Neural cell (in vitro differentiated cells): ENCODE measurements around the gene RHOBTB3.

Source experiments
- EZH2 ChIP-seq: fragments of 200-600, 300-800 bp; shearing (Covaris generic), sonication (generic); IDR thresholded peaks from 2 replicates; pipeline ENCODE4 v1.6.1; 2014; ENCODE audit warnings: antibody characterized with exemption, low read length, borderline replicate concordance, mild to moderate bottlenecking; ENCODE audit not compliant: insufficient read depth, poor library complexity, severe bottlenecking
- RAD21 ChIP-seq: fragments of 450-650 bp; conservative IDR thresholded peaks from 2 replicates; pipeline ENCODE4 v1.6.1; 2014; ENCODE audit warnings: antibody characterized with exemption, mild to moderate bottlenecking, moderate library complexity
- TAF1 ChIP-seq: IDR thresholded peaks from 2 replicates; pipeline ENCODE4 v1.6.1; 2012; ENCODE audit warnings: low read depth
- TF ChIP-seq, protein P1 (sequence below): fragments of 450-650 bp; IDR thresholded peaks from 2 replicates; pipeline ENCODE4 v1.5.1; 2014; ENCODE audit warnings: antibody characterized with exemption, mild to moderate bottlenecking, moderate library complexity; ENCODE audit not compliant: poor library complexity, severe bottlenecking

DNA sequence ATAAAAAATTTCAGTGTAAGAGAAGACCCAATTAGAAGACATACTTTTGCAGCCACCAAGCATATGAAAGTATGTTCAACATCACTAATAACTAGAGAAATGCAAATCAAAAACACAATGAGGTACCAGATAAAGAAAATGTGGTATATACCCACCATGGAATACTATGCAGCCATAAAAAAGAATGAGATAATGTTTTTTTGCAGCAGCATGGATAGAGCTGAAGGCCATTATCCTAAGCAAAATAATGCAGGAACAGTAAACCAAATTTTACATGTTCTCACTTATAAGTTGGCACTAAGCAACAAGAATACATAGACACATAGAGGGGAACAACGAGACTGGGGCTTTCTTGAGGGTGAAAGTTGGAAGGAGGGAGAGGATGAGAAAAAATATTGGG, 41.5 kb upstream of the RHOBTB3 start:
- TF ChIP-seq, protein P1, sequence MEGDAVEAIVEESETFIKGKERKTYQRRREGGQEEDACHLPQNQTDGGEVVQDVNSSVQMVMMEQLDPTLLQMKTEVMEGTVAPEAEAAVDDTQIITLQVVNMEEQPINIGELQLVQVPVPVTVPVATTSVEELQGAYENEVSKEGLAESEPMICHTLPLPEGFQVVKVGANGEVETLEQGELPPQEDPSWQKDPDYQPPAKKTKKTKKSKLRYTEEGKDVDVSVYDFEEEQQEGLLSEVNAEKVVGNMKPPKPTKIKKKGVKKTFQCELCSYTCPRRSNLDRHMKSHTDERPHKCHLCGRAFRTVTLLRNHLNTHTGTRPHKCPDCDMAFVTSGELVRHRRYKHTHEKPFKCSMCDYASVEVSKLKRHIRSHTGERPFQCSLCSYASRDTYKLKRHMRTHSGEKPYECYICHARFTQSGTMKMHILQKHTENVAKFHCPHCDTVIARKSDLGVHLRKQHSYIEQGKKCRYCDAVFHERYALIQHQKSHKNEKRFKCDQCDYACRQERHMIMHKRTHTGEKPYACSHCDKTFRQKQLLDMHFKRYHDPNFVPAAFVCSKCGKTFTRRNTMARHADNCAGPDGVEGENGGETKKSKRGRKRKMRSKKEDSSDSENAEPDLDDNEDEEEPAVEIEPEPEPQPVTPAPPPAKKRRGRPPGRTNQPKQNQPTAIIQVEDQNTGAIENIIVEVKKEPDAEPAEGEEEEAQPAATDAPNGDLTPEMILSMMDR: no peak
- TF ChIP-seq EZH2 (no peak), TAF1 (no peak), RAD21 (no peak)
